ENCODE measurements around the gene NR5A1. TPM values are rescaled to one million over a fixed set of nuclear protein-coding genes. Genes with fewer than 3 reads are reported as not detected.

Gene NR5A1
- total and polyA plus RNA-seq, 10 of the 15 experiments (the other 5 are each of a cell fraction or from before 2014, with no cell fraction given): 0.06 to 0.24 (median 0.08) TPM; not detected in 5

GRCh38 chr9:124477211-124477647 lies 30.0 kb downstream of the NR5A1 start:
- POLR2A ChIA-PET: no interaction called here
- Histone ChIP-seq H3K27ac (ENCODE audit: control insufficient read depth, insufficient read depth) (no peak overlapping the region), H3K4me3 (no peak overlapping the region), H3K4me2 (ENCODE audit: control insufficient read depth, insufficient read depth) (no peak overlapping the region), H3K36me3 (ENCODE audit: control insufficient read depth in 2 of 2, insufficient read depth in 2 of 2, low read length in 1 of 2) (no peaks in the 10 kb centered on the region), H3K4me1 (ENCODE audit: control insufficient read depth, insufficient read depth, low read length) (no peaks in the 10 kb centered on the region), H3K9me3 (replicated peaks; ENCODE audit: control insufficient read depth, insufficient read depth, low read length) (no peaks in the 10 kb centered on the region), H2AFZ (ENCODE audit: control insufficient read depth, low read depth, low read length) (no peak overlapping the region), H4K20me1 (ENCODE audit: control insufficient read depth, insufficient read depth) (no peaks in the 10 kb centered on the region), H3K27me3 (replicated peaks in 1 of 2; ENCODE audit: control insufficient read depth in 2 of 2, insufficient read depth in 2 of 2, low read length in 1 of 2) (peaks cover 0 to 3% of the 10 kb centered on the region in 2 experiments; a peak in 2 of 4 replicates), H3K79me2 (ENCODE audit: control insufficient read depth, insufficient read depth, low read length) (no peaks in the 10 kb centered on the region), H3K9ac (ENCODE audit: control insufficient read depth, insufficient read depth, low read length) (no peak overlapping the region)
- ATAC-seq (no peak), FAIRE-seq (no peak), DNase-seq (ENCODE audit: low read depth, low spot score) (no peak)
- SMC1A ChIA-PET (ENCODE audit: uncharacterized antibody, unreplicated experiment): no interaction called here
- in situ Hi-C loops (cut with MboI): no loop called here
- RAD21 ChIA-PET (ENCODE audit: unreplicated experiment): no interaction called here
- intact Hi-C loops (cut with micrococcal nuclease; ENCODE audit: unreplicated experiment): no loop called here
- no peak for TF ChIP-seq CHD2 (IDR thresholded peaks at IDR 0.05; ENCODE audit: borderline replicate concordance, low read depth, low read length)
- TF ChIP-seq MEF2B (IDR thresholded peaks at IDR 0.05; ENCODE audit: partially characterized antibody, poor library complexity, severe bottlenecking): no peak
- TF ChIP-seq BMI1 (IDR thresholded peaks at IDR 0.05; ENCODE audit: borderline replicate concordance): no peak
- TF ChIP-seq EED (IDR thresholded peaks at IDR 0.05; ENCODE audit: low read depth): no peak
- no peak for TF ChIP-seq RB1 (IDR thresholded peaks at IDR 0.05; ENCODE audit: borderline replicate concordance)
- TF ChIP-seq CBFB (IDR thresholded peaks at IDR 0.05; ENCODE audit: low read depth): no peak
- TF ChIP-seq FOXM1 (IDR thresholded peaks at IDR 0.05; ENCODE audit: low read depth, low read length): no peak
- TF ChIP-seq, protein P1, sequence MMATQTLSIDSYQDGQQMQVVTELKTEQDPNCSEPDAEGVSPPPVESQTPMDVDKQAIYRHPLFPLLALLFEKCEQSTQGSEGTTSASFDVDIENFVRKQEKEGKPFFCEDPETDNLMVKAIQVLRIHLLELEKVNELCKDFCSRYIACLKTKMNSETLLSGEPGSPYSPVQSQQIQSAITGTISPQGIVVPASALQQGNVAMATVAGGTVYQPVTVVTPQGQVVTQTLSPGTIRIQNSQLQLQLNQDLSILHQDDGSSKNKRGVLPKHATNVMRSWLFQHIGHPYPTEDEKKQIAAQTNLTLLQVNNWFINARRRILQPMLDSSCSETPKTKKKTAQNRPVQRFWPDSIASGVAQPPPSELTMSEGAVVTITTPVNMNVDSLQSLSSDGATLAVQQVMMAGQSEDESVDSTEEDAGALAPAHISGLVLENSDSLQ (IDR thresholded peaks at IDR 0.05): no peak
- TF ChIP-seq RELA (IDR thresholded peaks at IDR 0.05; ENCODE audit: borderline replicate concordance, partially characterized antibody): no peak
- TF ChIP-seq ZZZ3 (IDR thresholded peaks at IDR 0.05; ENCODE audit: control insufficient read depth, insufficient read length, low read depth): no peak
- no peak for TF ChIP-seq BHLHE40 (IDR thresholded peaks at IDR 0.05; ENCODE audit: borderline replicate concordance in 1 of 2, low read depth in 2 of 2, low read length in 1 of 2)
- TF ChIP-seq FOXK2 (IDR thresholded peaks at IDR 0.05): no peak
- no peak for TF ChIP-seq MTA2 (IDR thresholded peaks at IDR 0.05; ENCODE audit: low read depth)
- no peak for TF ChIP-seq RCOR1 (conservative IDR thresholded peaks at IDR 0.05; ENCODE audit: low read depth, low read length)
- no peak for TF ChIP-seq CBX3 (IDR thresholded peaks at IDR 0.05; ENCODE audit: borderline replicate concordance, low read depth)
- TF ChIP-seq POU2F2 (IDR thresholded peaks at IDR 0.05; ENCODE audit: borderline replicate concordance, low read depth, low read length): no peak
- CTCF ChIA-PET: no interaction called here
- WGBS (ENCODE audit: insufficient coverage, insufficient replicate concordance, low lambda C conversion rate, missing lambda C conversion rate): 55% methylated on average over 19 of the region's 19 CpGs
- no TSS peak for BruUV-seq (replicated peaks)
